Muscle of leg (tissue), 11 donors: ENCODE data around the gene SPDYC. TPM values are rescaled to one million over a fixed set of nuclear protein-coding genes. Genes with fewer than 3 reads are reported as not detected.
"Not testable (repeated sequence)": the region's sequence is repeated elsewhere in the genome, so short reads cannot be mapped to it uniquely, and the experiment has no call there.

ENCODE experiments used
- DNase-seq: peaks from one replicate; pipeline ENCODE4 v3.0.0; 2013
- H3K27ac ChIP-seq: one replicate; pipeline ENCODE4 v1.5.1; 2013; ENCODE audit warnings: mild to moderate bottlenecking, low read length, control low read depth
- H3K27me3 ChIP-seq: one replicate; pipeline ENCODE4 v1.6.1; 2013; ENCODE audit warnings: low read length; ENCODE audit not compliant: control insufficient read depth, insufficient read depth
- H3K36me3 ChIP-seq: one replicate; pipeline ENCODE4 v1.6.1; 2013; ENCODE audit warnings: low read length; ENCODE audit not compliant: control insufficient read depth, insufficient read depth
- H3K4me1 ChIP-seq: one replicate; pipeline ENCODE4 v1.6.1; 2013; ENCODE audit warnings: low read length; ENCODE audit not compliant: control insufficient read depth, insufficient read depth
- H3K4me3 ChIP-seq: one replicate; pipeline ENCODE4 v1.5.1; 2013; ENCODE audit warnings: low read length, control low read depth
- H3K9me3 ChIP-seq: replicated peaks from 2 replicates; pipeline ENCODE4 v1.6.1; 2013; ENCODE audit warnings: low read depth, low read length; ENCODE audit not compliant: control insufficient read depth
- WGBS: methylation state at CpG from one replicate; pipeline ENCODE4 v1.1.5; 2013; ENCODE audit warnings: missing lambda C conversion rate; ENCODE audit not compliant: insufficient coverage; 5-methylcytosine and 5-hydroxymethylcytosine counted together
- polyA plus RNA-seq, 8 donors: library from polyadenylated mRNA; unstranded; fragments of 120-200 nt; gene quantifications; one replicate each; pipeline versions ENCODE4 v1.2.1 to v1.2.3, GENCODE V29; 2013; ENCODE audit warnings: inconsistent platforms in 1 of 8, low replicate concordance in 1 of 8; ENCODE audit not compliant: insufficient read length in 8 of 8, insufficient read depth in 1 of 8
- total RNA-seq: library from RNA; stranded (reverse); fragments of 120-200 nt; gene quantifications from one replicate; pipeline ENCODE4 v1.2.4, GENCODE V29; 2013

The SPDYC gene
- total and polyA plus RNA-seq, 9 donors = 0.16 TPM; not detected in 8

- Histone ChIP-seq H3K27me3 (no peaks in the 10 kb centered on the region), H3K4me1 (peaks cover 32% of the 10 kb centered on the region), H3K27ac (peak within 1 kb of the TSS; percentile 97), H3K4me3 (peak within 1 kb of the TSS; percentile 82), H3K36me3 (peaks cover 38% of the 10 kb centered on the region), H3K9me3 (no peaks in the 10 kb centered on the region)
- WGBS = 0% methylated on average over 47 of the region's 60 CpGs
- peak; percentile 96 for DNase-seq
Observed at GRCh38 chr11:65134240-65134951, 35.6 kb upstream of the SPDYC start, which contains the start of gene SYVN1. SYVN1 (minus strand) TSS chr11:65134519; CDS start chr11:65133601, 918 bp downstream.

GRCh38 chr11:65134952-65135632 lies 34.9 kb upstream of the SPDYC start:
- Histone ChIP-seq H3K36me3 (peaks cover 31% of the 10 kb centered on the region), H3K4me1 (peaks cover 32% of the 10 kb centered on the region), H3K27ac (peak overlapping the region; percentile 97), H3K4me3 (peak overlapping the region; percentile 82), H3K9me3 (no peaks in the 10 kb centered on the region), H3K27me3 (no peaks in the 10 kb centered on the region)
- peak; percentile 98 for DNase-seq
- WGBS = 1% methylated on average over 20 of the region's 24 CpGs

- Histone ChIP-seq H3K4me3 (peak overlapping the region; percentile 82), H3K4me1 (peaks cover 32% of the 10 kb centered on the region), H3K27ac (peak overlapping the region; percentile 97), H3K27me3 (no peaks in the 10 kb centered on the region), H3K9me3 (no peaks in the 10 kb centered on the region), H3K36me3 (peaks cover 25% of the 10 kb centered on the region)
- WGBS = 42% methylated on average over 8 of the region's 11 CpGs
- peak; percentile 17 for DNase-seq
Observed at GRCh38 chr11:65135633-65136145, 34.3 kb upstream of the SPDYC start.

- WGBS = 82% methylated on average over 15 of the region's 15 CpGs
- Histone ChIP-seq H3K36me3 (peaks cover 16% of the 10 kb centered on the region), H3K27me3 (peaks cover 3% of the 10 kb centered on the region), H3K27ac (no peak overlapping the region), H3K4me3 (no peak overlapping the region), H3K4me1 (peaks cover 32% of the 10 kb centered on the region), H3K9me3 (no peaks in the 10 kb centered on the region)
- DNase-seq = peak; percentile 4
Observed at GRCh38 chr11:65136515-65137096, 33.4 kb upstream of the SPDYC start.

- H3K27ac ChIP-seq = no peak overlapping the region
- H3K4me3 ChIP-seq = no peak overlapping the region
- no peaks in the 10 kb centered on the region for H3K9me3 ChIP-seq
- no peaks in the 10 kb centered on the region for H3K36me3 ChIP-seq
- 92% methylated on average over 5 of the region's 7 CpGs for WGBS
- H3K27me3 ChIP-seq = peaks cover 5% of the 10 kb centered on the region
- H3K4me1 ChIP-seq = no peaks in the 10 kb centered on the region
- DNase-seq = no peak
Observed at GRCh38 chr11:65141896-65142494, 28.0 kb upstream of the SPDYC start.

- no peaks in the 10 kb centered on the region for H3K27me3 ChIP-seq
- no peak for DNase-seq
- no peaks in the 10 kb centered on the region for H3K36me3 ChIP-seq
- H3K4me3 ChIP-seq = no peak overlapping the region
- no peak overlapping the region for H3K27ac ChIP-seq
- WGBS = no CpG with 5 or more reads among the region's 2 CpGs
- H3K9me3 ChIP-seq = peaks cover 4% of the 10 kb centered on the region
- peaks cover 14% of the 10 kb centered on the region for H3K4me1 ChIP-seq
Observed at GRCh38 chr11:65147352-65148075, 22.5 kb upstream of the SPDYC start.

- H3K4me3 ChIP-seq = no peak overlapping the region
- no peaks in the 10 kb centered on the region for H3K36me3 ChIP-seq
- 77% methylated on average over 2 of the region's 5 CpGs for WGBS
- H3K27ac ChIP-seq = no peak overlapping the region
- H3K4me1 ChIP-seq = peaks cover 14% of the 10 kb centered on the region
- peaks cover 4% of the 10 kb centered on the region for H3K9me3 ChIP-seq
- no peak for DNase-seq
- peaks cover 2% of the 10 kb centered on the region for H3K27me3 ChIP-seq
Observed at GRCh38 chr11:65148657-65149056, 21.4 kb upstream of the SPDYC start.

- not testable (repeated sequence) for H3K9me3 ChIP-seq, H3K27me3 ChIP-seq, H3K36me3 ChIP-seq, H3K4me3 ChIP-seq, DNase-seq
- WGBS = 49% methylated on average over 3 of the region's 10 CpGs
- Histone ChIP-seq H3K27ac (peak overlapping the region; percentile 67), H3K4me1 (peaks cover 14% of the 10 kb centered on the region)
Observed at GRCh38 chr11:65150131-65150508, 19.9 kb upstream of the SPDYC start.

- Histone ChIP-seq H3K4me1 (peaks cover 14% of the 10 kb centered on the region), H3K27me3 (peaks cover 2% of the 10 kb centered on the region), H3K9me3 (peaks cover 4% of the 10 kb centered on the region), H3K36me3 (no peaks in the 10 kb centered on the region), H3K4me3 (no peak overlapping the region), H3K27ac (peak overlapping the region; percentile 67)
- DNase-seq = peak; percentile 92
- 6% methylated on average over 10 of the region's 12 CpGs for WGBS
Observed at GRCh38 chr11:65150509-65151299, 19.3 kb upstream of the SPDYC start.
